GM12872 (cell line): ENCODE data around the gene PCID2.

Experiments used
- CTCF ChIP-seq: IDR thresholded peaks from 3 replicates; pipeline ENCODE4 v1.5.1; 2011; ENCODE audit warnings: low read depth, mild to moderate bottlenecking, low read length, moderate library complexity; ENCODE audit not compliant: insufficient read depth

The PCID2 gene

DNA sequence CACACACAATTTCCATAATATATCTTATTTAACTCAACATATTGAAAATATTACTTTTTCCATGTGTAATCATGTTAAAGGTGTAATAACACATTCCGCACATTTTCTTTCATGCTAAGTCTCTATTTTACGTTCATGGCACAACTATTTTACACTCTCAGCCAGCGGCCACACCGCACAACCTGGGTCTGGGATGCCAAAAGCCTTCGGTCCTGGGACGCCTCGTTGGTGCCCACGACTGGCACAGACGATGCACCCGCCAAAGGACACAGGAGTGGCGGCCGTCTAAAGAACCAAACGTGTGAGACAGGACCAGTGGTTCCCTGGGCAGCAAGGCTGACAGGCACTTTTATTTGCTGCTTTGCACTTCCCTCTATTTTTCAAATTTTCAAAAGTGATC is 60.1 kb downstream of the PCID2 start:
- TF ChIP-seq CTCF: no peak

- no peak for TF ChIP-seq CTCF
Measured at GRCh38 chr13:113147206-113147605, 61.3 kb downstream of the PCID2 start.

GRCh38 chr13:113146750-113147149 is 61.7 kb downstream of the PCID2 start:
- TF ChIP-seq CTCF: no peak

DNA sequence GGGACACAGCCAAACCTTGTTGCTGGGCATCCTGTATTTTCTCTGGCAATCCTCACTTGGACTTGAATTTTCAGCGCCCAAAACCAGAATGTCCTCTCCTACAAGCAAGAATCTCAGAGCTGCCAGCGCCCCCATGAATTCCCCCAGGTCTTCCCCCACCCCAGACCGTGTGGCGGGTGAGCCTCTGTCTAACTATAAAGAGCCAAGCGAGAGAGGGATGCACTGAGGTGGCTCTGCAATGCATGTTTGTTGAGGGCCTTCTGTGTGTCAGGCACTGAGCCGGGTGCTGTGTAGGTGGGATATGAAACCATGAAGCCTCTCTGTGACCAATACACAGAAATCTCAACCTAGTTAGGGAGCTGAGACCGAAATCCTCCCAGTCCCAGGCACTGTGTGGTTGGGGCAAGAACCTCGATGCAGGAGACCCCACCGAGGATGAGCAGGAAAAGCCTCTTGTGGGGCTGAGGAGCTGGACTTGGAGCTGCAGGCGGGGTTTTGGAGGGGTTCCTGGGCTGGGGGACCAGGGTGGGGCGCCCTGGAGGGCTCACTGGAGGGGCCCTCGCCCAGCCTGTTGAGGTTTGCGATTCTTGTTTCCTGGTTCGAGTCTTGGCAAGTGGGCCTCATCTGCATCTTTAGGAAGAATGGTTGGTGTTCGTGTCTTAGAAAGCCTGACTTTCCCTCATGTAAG is 62.4 kb downstream of the PCID2 start:
- no peak for TF ChIP-seq CTCF

GRCh38 chr13:113145496-113145895 is 63.0 kb downstream of the PCID2 start:
- no peak for TF ChIP-seq CTCF

GRCh38 chr13:113144255-113144629 is 64.2 kb downstream of the PCID2 start:
- TF ChIP-seq CTCF: no peak

DNA sequence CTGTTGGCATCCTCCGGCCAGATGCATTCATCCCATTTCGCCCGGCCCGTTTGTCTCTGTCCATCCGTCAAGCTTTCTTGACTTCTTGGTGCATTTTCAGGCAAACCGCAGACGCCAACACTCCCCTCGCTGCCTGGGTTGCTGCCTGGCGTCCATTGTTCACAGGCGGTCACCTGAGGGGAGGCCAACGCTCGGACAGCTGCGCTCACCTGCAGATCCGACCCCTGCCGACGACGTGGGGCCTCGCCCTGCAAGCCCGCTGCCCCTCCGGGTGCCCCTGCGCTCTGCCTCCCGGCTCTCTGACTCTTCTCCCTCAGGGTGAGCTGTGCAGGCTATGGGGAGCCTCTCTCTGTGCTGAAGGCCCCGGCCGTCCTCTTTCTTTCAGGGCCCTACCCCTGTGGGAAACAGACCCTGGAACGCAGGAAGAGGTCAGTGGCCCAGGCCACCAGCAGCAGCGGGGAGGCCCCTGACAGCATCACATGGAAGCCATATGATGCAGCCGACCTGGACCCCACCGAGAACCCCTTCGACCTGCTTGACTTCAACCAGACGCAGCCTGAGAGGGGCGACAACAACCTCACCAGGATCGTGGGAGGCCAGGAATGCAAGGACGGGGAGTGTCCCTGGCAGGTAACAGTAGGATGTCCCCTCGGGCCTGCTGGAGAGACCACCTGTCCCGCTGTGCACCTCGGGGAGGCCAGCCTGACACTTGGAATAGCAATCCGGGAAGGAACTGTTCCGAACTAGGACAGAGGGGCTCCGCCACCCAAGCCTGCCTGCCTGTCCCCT is 64.8 kb downstream of the PCID2 start:
- TF ChIP-seq CTCF: no peak
